HG02642 (cell line): ENCODE results near the gene GLT1D1.

Experiments used
- ATAC-seq: cut with Tn5 transposase; IDR thresholded peaks from one replicate; pipeline ENCODE4 v1.9.1; 2021; ENCODE audit warnings: mild to moderate bottlenecking; ENCODE audit not compliant: unreplicated experiment, poor library complexity

GLT1D1 gene

GRCh38 chr12:128908254-128908653 is 55.0 kb downstream of the GLT1D1 start:
- no peak for ATAC-seq

GRCh38 chr12:128909653-128910052 is 56.4 kb downstream of the GLT1D1 start:
- ATAC-seq = no peak

DNA sequence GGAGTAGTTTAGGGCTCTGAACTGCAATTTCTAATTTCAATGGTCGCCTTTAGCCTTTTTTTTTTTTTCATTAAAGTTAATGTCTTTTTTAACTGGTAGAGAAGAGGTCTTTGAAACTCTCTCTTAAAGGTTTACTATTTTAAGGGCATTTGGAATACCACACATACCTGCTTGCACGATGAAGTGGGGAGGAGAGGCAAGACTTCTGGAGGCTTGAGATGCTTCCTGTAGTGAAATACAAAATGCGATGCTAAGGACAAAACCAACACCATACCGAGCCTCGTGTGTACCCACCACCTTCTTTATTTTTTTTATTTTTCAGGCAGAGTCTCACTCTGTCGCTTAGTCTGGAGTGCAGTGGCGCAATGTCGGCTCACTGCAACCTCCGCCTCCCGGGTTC is 57.4 kb downstream of the GLT1D1 start:
- no peak for ATAC-seq

DNA sequence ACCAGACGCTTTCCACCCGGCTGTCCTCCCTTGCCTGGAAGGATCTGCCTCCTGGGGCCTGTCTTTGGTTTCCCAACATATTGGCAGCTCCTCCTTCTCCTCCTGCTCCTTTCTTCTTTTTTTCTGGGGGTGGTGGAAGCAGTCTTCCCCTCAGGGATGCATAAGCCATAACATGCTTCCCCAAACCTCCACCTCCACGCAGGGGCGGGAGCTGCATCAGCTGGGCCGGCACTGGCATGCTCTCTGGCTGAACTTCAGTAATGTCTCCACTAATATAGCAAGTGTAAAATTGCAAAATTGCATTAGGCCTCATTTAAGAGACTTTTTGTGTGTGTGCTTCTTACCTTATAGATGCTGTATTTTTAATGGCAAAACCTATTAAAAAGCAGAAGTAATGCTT is 58.6 kb downstream of the GLT1D1 start:
- ATAC-seq = no peak

DNA sequence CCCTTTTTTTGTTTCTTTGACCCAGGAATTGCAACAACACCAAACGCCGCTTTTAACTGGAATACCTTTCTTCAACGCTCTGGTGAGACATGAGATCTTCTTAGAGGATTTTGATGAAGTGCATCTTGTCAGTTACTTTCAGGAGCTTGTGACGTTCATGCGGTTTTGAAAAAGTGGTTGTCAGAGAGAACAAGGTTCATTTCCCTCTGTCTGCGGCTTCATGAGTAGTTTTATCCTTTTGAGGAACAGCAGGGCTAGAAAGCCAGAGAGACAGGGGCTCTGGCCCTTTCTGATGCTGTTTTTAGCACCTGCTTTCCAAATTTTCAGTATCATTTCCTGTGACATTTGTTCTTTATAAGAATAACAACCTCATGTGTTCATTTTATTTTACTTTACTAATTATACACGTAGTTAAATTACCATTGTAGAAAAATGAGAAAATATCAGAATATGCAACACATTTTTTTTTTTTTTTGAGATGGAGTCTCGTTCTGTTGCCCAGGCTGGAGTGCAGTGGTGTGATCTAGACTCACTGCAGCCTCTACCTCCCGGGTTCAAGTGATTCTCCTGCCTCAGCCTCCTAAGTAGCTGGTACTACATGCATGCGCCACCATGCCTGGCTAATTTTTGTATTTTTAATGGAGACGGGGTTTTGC is 61.8 kb downstream of the GLT1D1 start:
- ATAC-seq = peak; percentile 95

GRCh38 chr12:128916425-128916824 is 63.1 kb downstream of the GLT1D1 start:
- ATAC-seq = no peak

GRCh38 chr12:128918481-128919260 is 65.4 kb downstream of the GLT1D1 start:
- no peak for ATAC-seq

GRCh38 chr12:128920468-128920867 is 67.2 kb downstream of the GLT1D1 start:
- no peak for ATAC-seq

DNA sequence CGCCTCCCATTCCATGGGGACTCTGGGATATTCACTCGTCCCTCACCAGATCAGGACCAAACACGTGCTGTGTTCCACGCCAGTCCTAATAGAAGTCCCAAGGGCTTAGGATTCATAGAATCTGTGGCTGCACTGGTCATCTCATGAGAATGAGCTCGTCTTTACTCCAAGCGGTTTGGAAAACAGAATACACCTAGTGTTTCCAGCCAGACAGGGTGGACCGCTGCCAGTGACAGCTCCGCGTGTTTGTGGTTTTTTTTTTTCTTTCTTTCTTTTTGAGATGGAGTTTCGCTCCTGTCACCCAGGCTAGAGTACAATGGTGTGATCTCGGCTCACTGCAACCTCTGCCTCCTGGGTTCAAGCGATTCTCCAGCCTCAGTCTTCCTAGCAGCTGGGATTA is 75.1 kb downstream of the GLT1D1 start:
- no peak for ATAC-seq

DNA sequence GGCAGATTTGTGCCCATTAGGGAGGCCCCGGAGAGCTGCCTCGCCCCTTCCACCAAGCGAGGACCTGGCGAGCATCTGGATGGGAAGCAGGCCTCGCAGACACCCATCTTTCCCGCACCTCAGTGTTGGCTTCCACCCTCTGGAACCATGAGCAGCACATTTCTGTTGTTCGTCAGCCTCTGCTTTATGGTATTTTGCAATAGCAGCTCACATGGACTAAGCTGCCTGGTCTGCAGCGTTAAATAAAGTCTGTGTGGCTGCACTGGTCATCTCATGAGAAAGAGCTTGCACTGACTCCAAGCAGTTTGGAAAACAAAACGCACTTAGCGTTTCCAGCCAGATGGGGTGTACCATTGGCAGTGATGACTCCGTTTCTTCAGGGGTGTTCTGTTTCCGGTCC is 75.8 kb downstream of the GLT1D1 start:
- no peak for ATAC-seq

DNA sequence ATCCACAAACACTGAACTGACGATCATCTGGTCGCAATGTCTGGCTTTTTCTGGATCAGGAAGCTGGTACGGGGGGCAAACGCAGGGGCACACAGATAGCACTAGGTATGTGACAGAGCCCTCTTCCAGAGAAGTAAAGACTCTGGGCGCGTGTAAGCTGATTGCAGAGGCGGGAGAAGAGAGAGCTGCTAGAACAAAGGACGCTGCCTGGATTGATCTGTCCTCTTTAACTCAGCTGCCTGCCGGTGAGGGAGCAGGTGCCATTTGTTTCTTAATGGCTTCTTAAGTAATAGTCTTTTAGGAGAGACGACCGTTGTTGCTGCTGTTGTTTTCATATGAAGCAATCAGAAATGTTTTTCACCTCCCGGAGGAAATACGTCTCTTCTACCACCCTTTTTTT is 77.3 kb downstream of the GLT1D1 start:
- no peak for ATAC-seq

DNA sequence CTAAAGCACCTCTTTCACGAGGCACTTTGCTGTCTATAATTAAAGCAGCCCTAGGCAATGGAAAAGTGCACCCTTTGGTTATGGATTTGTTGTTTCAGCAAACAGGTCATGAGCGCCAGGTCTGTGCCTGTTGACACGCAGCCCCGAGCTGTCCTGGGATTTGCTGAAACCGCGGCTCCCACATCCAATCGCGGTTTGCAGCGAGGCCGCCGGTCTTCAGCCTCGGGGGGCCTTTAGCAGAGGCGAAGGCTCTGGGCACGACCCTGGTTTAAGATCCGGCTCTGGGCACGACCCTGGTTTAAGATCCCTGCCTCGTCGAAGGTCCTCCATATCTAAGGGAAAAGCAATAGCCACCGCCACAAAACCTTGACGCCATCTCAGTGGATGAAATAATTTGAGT is 79.2 kb downstream of the GLT1D1 start:
- no peak for ATAC-seq

- no peak for ATAC-seq
Observed at GRCh38 chr12:128933039-128933438, 79.8 kb downstream of the GLT1D1 start.

DNA sequence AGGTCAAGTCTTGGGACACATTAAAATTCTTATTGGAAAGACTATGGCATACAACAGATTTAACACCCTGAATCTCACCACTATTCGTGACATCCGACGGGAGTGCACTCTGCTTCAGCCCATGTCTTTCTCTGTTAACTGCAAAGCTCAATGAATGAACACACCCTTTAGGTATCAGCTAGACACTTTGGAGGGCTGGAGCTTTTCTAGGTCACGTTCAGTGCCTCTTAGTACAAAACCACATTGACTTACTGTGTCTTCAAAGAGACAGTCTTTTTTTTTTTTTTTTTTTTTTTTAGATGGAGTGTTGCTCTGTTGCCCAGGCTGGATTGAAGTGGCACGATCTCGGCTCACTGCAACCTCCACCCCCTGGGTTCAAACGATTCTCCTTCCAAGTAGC is 80.6 kb downstream of the GLT1D1 start:
- no peak for ATAC-seq

DNA sequence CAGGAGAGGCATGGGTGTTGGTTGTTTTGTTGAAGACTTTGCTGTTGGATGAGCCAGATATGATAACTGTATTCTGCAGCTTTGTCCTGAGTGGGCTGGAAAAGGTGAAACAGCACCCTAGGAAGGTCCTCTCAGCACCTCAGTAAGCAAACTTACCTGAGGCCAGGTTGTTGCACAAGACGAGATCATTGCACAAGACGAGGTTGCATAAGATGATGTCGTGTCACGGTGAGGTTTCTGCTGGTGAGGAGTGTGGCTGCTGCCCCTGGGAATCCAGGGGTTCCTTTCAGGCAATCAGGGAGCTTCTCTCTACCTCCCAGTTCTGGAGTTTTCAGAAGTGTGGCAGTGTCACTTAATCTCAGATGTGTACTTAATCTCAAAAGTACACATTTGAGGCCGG is 85.6 kb downstream of the GLT1D1 start:
- no peak for ATAC-seq

- no peak for ATAC-seq
Observed at GRCh38 chr12:128940090-128940888, 87.0 kb downstream of the GLT1D1 start.

GRCh38 chr12:128940974-128941373 is 87.7 kb downstream of the GLT1D1 start:
- ATAC-seq = no peak

DNA sequence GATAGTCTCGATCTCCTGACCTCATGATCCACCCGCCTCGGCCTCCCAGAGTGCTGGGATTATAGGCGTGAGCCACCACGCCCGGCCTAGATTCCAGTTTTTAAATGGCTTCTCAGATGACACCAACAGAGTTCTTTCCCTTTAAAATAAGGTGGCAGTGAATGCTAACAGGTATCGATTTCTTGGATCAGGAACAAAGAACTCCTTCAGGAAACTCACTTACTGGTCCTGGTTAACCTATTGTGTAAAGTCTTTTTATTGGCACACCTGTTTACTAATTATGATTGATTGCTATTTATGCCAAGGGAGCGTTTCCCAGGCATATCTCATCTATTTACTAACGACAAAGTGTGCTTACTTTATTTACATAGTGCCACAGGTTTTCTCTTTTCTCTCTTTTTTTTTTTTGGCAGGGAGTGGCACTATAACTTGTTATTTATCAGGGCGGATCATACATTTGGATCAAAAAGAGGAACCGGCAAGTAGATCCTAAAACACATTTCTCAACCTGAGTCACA is 89.7 kb downstream of the GLT1D1 start:
- ATAC-seq = no peak

DNA sequence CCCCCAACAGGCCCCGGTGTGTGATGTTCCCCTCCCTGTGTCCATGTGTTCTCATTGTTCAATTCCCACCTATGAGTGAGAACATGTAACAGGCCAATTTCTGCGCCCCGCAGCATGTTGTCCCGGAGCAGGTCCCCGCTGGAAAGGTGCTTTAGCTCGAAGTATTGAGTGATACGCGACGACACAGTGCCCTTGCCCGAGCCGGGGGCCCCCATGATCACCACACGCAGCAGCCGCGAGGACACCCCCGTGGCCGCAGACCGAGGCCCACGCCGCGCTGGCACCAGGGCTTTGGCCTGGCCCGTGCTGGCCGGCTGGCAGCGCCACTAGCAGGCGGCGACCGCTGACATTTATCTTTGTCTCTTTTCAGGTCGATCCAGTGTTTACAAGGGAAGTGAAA is 91.7 kb downstream of the GLT1D1 start:
- no peak for ATAC-seq

- no peak for ATAC-seq
Observed at GRCh38 chr12:128947209-128947608, 93.9 kb downstream of the GLT1D1 start.

DNA sequence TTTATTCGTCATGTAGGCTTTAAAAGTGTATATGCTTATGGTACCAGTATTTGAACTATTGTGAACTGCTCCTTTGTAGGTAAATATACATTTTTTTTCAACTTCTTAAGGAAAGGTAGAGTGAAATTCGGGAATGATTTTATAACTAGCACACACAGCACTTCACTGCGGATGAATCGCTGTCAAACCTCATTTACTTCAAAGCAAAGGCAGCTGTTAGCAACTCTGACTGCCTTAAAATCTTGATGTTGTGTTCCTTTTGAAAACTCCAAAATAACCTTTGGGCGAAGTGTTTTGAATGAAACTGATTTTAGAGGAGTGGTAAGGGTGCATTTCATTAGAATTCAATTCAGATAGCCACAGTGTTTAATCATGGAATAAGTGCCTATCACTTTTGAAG is 95.8 kb downstream of the GLT1D1 start:
- ATAC-seq = no peak
